HG03175 (cell line): ENCODE measurements around the gene TLN1.
A peak's percentile ranks its signal among the peaks of the same experiment; 100 is the strongest.

Source experiments
- ATAC-seq: cut with Tn5 transposase; IDR thresholded peaks from one replicate; pipeline ENCODE4 v1.9.1; 2021; ENCODE audit warnings: mild to moderate bottlenecking, moderate library complexity; ENCODE audit not compliant: unreplicated experiment

TLN1 gene

GRCh38 chr9:35688558-35689541, 43.1 kb downstream of the TLN1 start:
- ATAC-seq = no peak

- no peak for ATAC-seq
These were observed 43.9 kb downstream of the TLN1 start for GRCh38 chr9:35687972-35688557.

- no peak for ATAC-seq
These were observed 44.7 kb downstream of the TLN1 start for GRCh38 chr9:35687306-35687705.

- no peak for ATAC-seq
These were observed 45.5 kb downstream of the TLN1 start for GRCh38 chr9:35686222-35687203.

- ATAC-seq = no peak
These were observed 46.5 kb downstream of the TLN1 start for GRCh38 chr9:35685506-35685905.

- ATAC-seq = no peak
These were observed 47.1 kb downstream of the TLN1 start for GRCh38 chr9:35684921-35685320.

GRCh38 chr9:35683323-35683722, 48.7 kb downstream of the TLN1 start:
- no peak for ATAC-seq

- ATAC-seq = no peak
These were observed 49.3 kb downstream of the TLN1 start for GRCh38 chr9:35682520-35683315.

- ATAC-seq = no peak
These were observed 49.9 kb downstream of the TLN1 start for GRCh38 chr9:35682051-35682450.

GRCh38 chr9:35681341-35682002, 50.5 kb downstream of the TLN1 start:
- no peak for ATAC-seq

- peak; percentile 70 for ATAC-seq
These were observed 51.5 kb downstream of the TLN1 start for GRCh38 chr9:35680331-35681105.

- no peak for ATAC-seq
These were observed 52.1 kb downstream of the TLN1 start for GRCh38 chr9:35679766-35680330.

- no peak for ATAC-seq
These were observed 52.9 kb downstream of the TLN1 start for GRCh38 chr9:35679091-35679490.

GRCh38 chr9:35675732-35676392, 56.1 kb downstream of the TLN1 start:
- ATAC-seq = no peak

- ATAC-seq = no peak
These were observed 56.8 kb downstream of the TLN1 start for GRCh38 chr9:35675204-35675603.

- no peak for ATAC-seq
These were observed 58.0 kb downstream of the TLN1 start for GRCh38 chr9:35674025-35674361.

GRCh38 chr9:35673132-35674024, 58.6 kb downstream of the TLN1 start, which contains the start of gene CA9:
Gene CA9, plus strand, starts transcription at chr9:35673928. Its CDS starts 32 bp downstream, at chr9:35673960.
- no peak for ATAC-seq
